ENCODE measurements around the gene LIPC. TPM values are rescaled to one million over a fixed set of nuclear protein-coding genes. Genes with fewer than 3 reads are reported as not detected.

LIPC gene
- total RNA-seq, 2 experiments from 2014 or later, result 0.61 to 1.2 TPM

DNA sequence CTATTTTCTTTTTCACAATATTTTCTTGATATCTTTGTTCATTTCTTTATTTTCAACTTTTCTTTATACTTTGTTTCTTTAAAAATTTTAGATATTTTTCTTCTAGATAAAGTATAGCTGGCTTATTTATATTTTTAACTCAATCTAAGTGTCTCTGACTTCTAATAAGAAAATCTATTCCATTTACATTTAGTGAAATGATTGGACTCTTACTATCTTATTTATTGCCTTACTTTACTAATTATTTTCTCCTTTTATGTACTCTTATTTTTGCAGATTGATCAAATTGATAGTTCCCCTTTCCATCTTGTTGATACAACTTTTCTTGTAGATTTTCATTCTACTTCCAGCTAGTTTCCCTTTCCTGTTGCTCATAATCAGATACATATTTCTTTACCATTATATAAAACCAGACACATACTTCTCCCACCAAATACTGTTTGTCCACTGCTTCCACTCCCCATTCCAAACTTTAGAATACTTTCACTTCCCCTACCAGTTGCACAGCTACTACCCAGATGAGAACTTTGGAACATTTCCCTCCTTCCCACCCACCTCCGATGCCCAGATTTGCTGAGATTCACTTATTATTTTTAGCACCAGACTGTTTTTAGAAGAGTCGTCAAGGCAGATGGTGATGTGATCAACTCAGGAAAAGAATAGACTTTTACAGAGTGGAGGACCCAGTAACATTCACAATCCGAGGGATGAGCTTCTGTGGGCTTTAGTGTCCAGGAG lies 151.5 kb downstream of the LIPC start:
- no peak for TF ChIP-seq CTCF (IDR thresholded peaks at IDR 0.05)
- Histone ChIP-seq H3K9me3 (ENCODE audit: control insufficient read depth in 1 of 2, insufficient read depth in 1 of 2, low read length in 2 of 2) (no peaks in the 10 kb centered on the region), H3K4me1 (ENCODE audit: insufficient read depth, low read length) (peaks cover 5% of the 10 kb centered on the region), H3K36me3 (ENCODE audit: insufficient read depth, low read length) (no peaks in the 10 kb centered on the region), H3K4me3 (ENCODE audit: low read length) (no peak overlapping the region), H3K27me3 (ENCODE audit: control insufficient read depth in 1 of 2, insufficient read depth in 2 of 2, low read length in 2 of 2) (no peaks in the 10 kb centered on the region), H3K27ac (ENCODE audit: low read depth in 1 of 2, low read length in 2 of 2) (no peak overlapping the region)
- CTCF ChIA-PET, result interaction anchor here (0.5 kb wide), 1 partner anchor 19 kb away, joined by 5 read pairs; no protein-coding TSS in a partner anchor
- DNase-seq (no peak), ATAC-seq (ENCODE audit: poor library complexity) (no peak)
- no peak overlapping the region for H3K27ac Mint-ChIP-seq
- peaks cover 17% of the 10 kb centered on the region for H3K4me1 Mint-ChIP-seq (ENCODE audit: low read depth)
- POLR2A ChIA-PET, result no interaction called here
- H3K9me3 Mint-ChIP-seq, result no peaks in the 10 kb centered on the region
- H3K4me3 Mint-ChIP-seq, result no peak overlapping the region
- no peaks in the 10 kb centered on the region for H3K27me3 Mint-ChIP-seq
- H3K36me3 Mint-ChIP-seq (ENCODE audit: low read depth), result no peaks in the 10 kb centered on the region
- intact Hi-C loops (cut with DNase I, micrococcal nuclease), result no loop called here

- intact Hi-C loops (cut with DNase I, micrococcal nuclease), result no loop called here
- ATAC-seq (ENCODE audit: poor library complexity) (no peak), DNase-seq (no peak)
- Mint-ChIP-seq H3K9me3 (no peaks in the 10 kb centered on the region), H3K36me3 (ENCODE audit: low read depth) (no peaks in the 10 kb centered on the region), H3K27me3 (no peaks in the 10 kb centered on the region), H3K4me1 (ENCODE audit: low read depth) (peaks cover 17% of the 10 kb centered on the region), H3K27ac (no peak overlapping the region), H3K4me3 (no peak overlapping the region)
- TF ChIP-seq CTCF (IDR thresholded peaks at IDR 0.05), result no peak
- Histone ChIP-seq H3K4me3 (ENCODE audit: low read length) (no peak overlapping the region), H3K36me3 (ENCODE audit: insufficient read depth, low read length) (no peaks in the 10 kb centered on the region), H3K27me3 (ENCODE audit: control insufficient read depth in 1 of 2, insufficient read depth in 2 of 2, low read length in 2 of 2) (no peaks in the 10 kb centered on the region), H3K9me3 (ENCODE audit: control insufficient read depth in 1 of 2, insufficient read depth in 1 of 2, low read length in 2 of 2) (no peaks in the 10 kb centered on the region), H3K4me1 (ENCODE audit: insufficient read depth, low read length) (peaks cover 5% of the 10 kb centered on the region), H3K27ac (ENCODE audit: low read depth in 1 of 2, low read length in 2 of 2) (no peak overlapping the region)
- POLR2A ChIA-PET, result interaction anchor here (1.0 kb wide), 1 partner anchor 22 kb away, joined by 3 read pairs; no protein-coding TSS in a partner anchor
- CTCF ChIA-PET, result no interaction called here
Observed at GRCh38 chr15:58584789-58585461, 153.1 kb downstream of the LIPC start.

- DNase-seq (no peak), ATAC-seq (ENCODE audit: poor library complexity) (no peak)
- peaks cover 5% of the 10 kb centered on the region for H3K4me1 ChIP-seq (ENCODE audit: insufficient read depth, low read length)
- TF ChIP-seq CTCF (IDR thresholded peaks at IDR 0.05), result no peak
- intact Hi-C loops (cut with DNase I, micrococcal nuclease), result no loop called here
- H3K4me1 Mint-ChIP-seq (ENCODE audit: low read depth), result peaks cover 19% of the 10 kb centered on the region
- H3K36me3 Mint-ChIP-seq (ENCODE audit: low read depth), result no peaks in the 10 kb centered on the region
- H3K9me3 ChIP-seq (ENCODE audit: control insufficient read depth in 1 of 2, insufficient read depth in 1 of 2, low read length in 2 of 2), result no peaks in the 10 kb centered on the region
- no peak overlapping the region for H3K4me3 Mint-ChIP-seq
- POLR2A ChIA-PET, result interaction anchor here (0.5 to 1.0 kb wide), 2 partner anchors 21 to 1995 kb away, joined by 3 read pairs; no protein-coding TSS in a partner anchor
- no peaks in the 10 kb centered on the region for H3K36me3 ChIP-seq (ENCODE audit: insufficient read depth, low read length)
- no peak overlapping the region for H3K27ac Mint-ChIP-seq
- H3K4me3 ChIP-seq (ENCODE audit: low read length), result no peak overlapping the region
- no peaks in the 10 kb centered on the region for H3K9me3 Mint-ChIP-seq
- H3K27me3 ChIP-seq (ENCODE audit: control insufficient read depth in 1 of 2, insufficient read depth in 2 of 2, low read length in 2 of 2), result no peaks in the 10 kb centered on the region
- H3K27ac ChIP-seq (ENCODE audit: low read depth in 1 of 2, low read length in 2 of 2), result no peak overlapping the region
- CTCF ChIA-PET, result no interaction called here
- H3K27me3 Mint-ChIP-seq, result no peaks in the 10 kb centered on the region
Observed at GRCh38 chr15:58585693-58586443, 154.1 kb downstream of the LIPC start.
